NCI-H524 treated with DMSO at 0.1 percent for 48 hours (cell line): ENCODE results near the gene MID1.
"Not testable (repeated sequence)": the region's sequence is repeated elsewhere in the genome, so short reads cannot be mapped to it uniquely, and the experiment has no call there.

Experiments
- DNase-seq: peaks from one replicate; lab custom pipeline; 2025; lab: John Stamatoyannopoulos, UW

Gene MID1

GRCh38 chrX:10617186-10617998 lies 3.0 kb downstream of the MID1 start:
- peak; percentile 23 for DNase-seq

- DNase-seq = no peak
Observed at GRCh38 chrX:10615931-10616774, 4.2 kb downstream of the MID1 start.

DNA sequence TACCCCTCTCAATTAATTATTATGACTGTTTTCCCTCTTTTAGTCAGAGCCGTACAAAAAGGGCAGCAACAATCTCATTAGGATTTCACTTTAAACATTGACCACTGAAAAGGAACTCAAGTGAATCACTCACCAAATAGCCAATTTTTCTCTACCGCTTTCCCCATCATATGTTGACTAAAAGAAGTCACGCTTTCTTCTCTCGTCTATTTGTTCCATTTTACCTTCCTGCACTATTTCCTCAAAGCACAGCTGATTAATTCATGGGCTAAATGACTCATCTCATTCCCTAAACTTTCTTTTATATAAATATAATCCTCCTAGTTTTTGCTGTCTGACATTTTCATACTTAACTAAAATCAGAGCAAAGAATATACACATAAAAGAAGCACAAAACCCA lies 8.2 kb downstream of the MID1 start:
- no peak for DNase-seq

DNA sequence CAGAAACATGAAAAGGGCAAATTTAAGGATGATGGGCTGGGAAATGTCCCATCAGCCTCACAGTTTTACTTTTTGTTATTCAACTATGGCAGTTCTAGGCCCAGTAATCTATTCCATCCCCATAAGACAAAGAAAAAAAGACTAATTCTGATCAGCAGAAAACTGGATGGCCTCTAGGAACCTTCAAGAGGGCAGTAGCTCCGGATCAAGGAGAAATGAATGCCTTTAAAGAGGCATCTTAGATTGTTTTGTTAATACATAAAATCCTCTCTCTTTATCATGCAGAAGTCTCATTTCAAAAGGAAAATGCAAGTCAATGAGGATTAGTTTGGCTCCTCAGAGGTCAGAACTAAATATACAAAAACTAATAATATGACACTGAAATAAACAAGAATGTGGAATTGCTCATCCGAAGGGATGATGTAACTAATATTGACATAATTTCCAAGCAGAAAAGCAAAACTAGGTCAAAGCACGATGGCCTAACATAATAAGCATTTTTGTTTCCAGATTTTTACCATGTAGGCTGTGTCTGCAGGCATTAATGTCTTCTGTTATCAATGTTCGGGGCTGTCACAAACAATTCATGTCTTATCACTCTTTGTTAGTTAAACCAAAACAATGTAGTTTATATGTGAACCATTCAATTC lies 8.8 kb downstream of the MID1 start:
- no peak for DNase-seq

DNA sequence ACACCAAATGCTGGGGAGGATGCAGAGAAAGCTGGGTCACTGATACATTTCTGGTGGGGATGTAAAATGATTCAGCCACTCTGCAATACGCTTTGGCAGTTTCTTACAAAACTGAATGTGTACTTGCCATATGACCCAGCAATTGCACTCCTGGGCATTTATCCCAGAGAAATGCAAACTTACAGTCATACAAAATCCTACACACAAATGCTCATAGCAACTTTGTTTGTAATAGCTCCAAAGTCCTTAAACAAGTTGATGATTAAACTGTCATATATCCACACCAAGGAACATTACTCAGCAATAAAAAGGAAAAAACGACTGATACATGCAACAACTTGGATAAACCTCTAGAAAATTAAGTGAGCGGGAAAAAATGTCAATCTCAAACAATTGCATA lies 12.3 kb downstream of the MID1 start:
- no peak for DNase-seq

GRCh38 chrX:10607233-10607632 lies 13.2 kb downstream of the MID1 start:
- no peak for DNase-seq

GRCh38 chrX:10603612-10604011 lies 16.8 kb downstream of the MID1 start:
- no peak for DNase-seq

- DNase-seq = no peak
Observed at GRCh38 chrX:10602646-10603045, 17.7 kb downstream of the MID1 start.

GRCh38 chrX:10600479-10600878 lies 19.9 kb downstream of the MID1 start:
- no peak for DNase-seq

GRCh38 chrX:10598540-10598939 lies 21.8 kb downstream of the MID1 start:
- peak; percentile 75 for DNase-seq

GRCh38 chrX:10597871-10598270 lies 22.5 kb downstream of the MID1 start:
- DNase-seq = no peak

DNA sequence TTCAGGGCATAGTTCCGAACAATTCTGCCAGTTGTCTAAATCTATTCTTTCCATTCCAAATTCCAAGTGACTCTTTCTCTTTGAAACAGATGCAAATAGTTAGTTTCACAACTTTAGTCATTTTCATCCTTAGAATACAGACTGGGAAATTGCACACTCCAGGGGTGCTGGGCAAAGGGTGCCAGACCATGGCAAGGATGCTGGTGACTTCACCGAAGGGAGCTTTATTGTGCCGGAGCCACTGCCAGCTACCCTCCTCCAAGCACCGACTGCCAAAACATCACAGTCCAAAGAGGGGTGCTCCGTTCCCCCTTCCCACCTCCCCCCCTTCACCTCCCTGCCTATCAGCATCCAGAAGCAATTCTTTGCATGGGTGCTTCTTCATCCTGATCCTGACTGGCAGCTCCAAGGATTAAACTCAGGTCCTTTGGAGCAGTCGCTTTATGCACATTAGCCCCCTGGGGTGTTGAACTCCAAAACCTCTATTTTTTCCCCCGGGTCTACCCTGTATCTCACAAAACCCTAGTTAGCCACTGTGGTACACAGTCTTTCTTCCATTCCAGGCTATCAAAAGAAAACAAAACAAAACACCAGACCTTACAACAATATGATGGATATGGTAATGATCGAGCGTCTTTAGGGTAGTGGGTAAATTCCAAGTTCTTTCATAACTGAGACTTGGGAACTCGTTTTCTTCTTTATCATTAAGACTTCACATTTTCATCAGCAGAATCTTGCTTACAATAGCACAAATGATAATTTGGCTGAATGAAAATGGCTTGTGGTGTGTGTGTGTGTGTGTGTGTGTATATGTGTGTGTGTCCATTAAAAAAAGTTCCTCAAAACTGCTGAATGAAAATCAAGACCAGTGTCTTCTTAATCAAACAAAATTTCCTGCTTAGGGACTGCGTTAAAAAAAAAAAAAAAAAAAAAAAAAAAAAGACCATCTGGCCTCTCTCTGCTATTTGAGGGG lies 28.7 kb downstream of the MID1 start:
- no peak for DNase-seq

DNA sequence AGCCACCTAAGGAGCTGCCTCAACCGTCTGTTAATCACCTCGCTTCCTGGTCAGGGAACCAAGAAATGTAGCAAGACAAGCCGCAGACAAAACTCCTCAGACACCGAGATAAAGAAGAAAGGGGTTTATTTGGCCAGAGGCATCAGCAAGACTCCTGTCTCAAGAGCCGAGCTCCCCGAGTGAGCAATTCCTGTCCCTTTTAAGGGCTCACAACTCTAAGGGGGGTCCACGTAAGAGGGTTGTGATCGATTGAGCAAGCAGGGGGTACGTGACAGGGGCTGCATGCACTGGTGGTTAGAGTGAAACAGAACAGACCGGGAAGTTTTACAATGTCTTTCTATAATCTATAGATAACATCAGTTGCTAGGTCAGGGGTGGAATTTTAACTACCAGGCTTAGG lies 30.6 kb downstream of the MID1 start:
- not testable (repeated sequence) for DNase-seq

GRCh38 chrX:10589098-10589497 lies 31.3 kb downstream of the MID1 start:
- DNase-seq = no peak

DNA sequence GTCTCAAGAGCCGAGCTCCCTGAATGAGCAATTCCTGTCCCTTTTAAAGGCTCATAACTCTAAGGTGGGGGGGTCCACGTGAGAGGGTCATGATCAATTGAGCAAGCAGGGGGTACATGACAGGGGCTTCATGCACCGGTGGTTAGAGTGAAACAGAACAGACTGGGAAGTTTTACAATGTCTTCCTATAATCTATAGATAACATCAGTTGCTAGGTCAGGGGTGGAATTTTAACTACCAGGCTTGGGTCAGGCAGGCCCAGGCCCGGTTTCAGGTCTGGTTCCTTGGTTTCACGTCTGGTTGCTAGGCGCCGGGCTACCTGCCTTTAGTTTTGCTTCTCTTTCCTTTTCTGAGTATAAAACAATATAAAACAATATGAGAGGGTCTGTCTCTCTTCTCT lies 35.5 kb downstream of the MID1 start:
- not testable (repeated sequence) for DNase-seq

DNA sequence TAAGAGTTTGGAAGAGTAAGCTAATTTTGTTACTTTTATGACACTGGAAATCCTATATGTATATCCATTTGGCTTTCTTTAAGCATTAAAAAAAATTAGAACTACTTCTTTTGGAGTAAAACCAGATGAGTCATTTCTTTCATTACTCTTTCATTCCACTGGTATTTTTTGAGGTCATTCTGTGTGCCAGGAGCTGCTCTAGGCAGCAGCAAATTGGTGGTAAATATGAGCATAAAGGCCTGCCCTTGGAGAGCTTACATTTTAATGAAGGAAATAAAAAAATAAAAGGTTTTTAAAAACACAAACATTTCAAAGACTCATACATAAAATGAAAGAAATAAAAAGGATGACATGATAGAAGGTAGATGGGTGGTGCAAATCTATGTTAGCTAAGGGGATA lies 37.4 kb downstream of the MID1 start:
- DNase-seq = no peak

GRCh38 chrX:10582215-10582733 lies 38.1 kb downstream of the MID1 start:
- no peak for DNase-seq

DNA sequence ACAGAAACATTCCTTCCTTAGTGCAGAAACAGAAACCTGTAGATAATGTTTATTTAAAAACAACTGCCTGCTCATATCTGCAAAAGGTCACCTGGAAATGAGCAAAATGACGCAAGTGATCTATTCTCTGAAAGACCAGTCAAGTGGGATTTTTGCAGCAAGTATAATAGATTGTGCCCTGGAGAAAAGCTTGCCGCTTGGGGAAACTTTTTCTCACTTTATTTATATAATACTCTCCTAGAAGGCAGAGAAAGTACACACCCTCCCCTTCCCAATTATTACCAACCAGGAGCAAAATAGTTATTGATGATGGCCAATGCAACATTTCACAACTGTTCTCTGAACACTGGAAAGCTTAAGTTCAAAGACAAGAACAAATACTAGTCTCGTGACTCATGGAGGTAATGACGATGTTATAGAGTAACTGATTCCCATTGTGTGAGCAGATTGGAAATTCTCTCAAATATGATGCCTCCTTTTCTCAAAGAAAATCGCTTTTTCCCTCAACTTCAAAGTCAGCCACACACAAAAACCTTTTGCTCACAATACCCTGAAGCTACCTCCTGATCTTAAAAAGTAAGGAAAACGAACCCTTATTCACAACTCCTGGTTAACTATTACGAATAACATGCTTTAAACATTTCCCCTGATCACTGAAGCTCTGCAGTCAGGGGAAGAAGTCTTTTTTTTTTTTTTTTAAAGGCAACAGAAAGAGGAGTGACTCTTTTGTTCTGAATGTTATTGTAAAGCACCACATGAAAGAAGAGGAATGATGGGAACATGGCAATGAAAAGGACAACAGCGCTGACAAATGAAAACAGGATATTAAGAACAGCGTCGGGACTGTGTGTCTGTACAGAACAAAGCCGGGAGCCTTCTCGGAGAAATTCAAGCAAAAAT lies 41.0 kb downstream of the MID1 start:
- DNase-seq = no peak

DNA sequence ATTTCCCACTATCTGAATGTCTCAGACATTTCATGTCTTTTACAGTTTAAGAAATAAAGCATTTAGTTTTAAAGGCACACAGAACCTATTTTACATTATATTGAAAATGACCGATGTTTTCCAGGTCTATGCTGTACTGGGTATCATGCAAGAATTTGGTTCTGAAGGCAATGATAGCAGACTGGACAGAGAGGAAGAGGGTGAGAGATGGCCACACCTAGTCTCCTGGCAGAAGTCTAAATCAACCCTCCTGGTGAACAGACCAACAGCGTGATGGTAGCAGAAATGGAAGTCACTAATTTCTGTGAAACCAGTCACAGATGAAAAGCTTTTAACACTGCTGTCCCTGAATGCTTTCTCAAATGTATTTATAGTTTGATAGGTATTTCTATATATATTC lies 41.9 kb downstream of the MID1 start:
- no peak for DNase-seq

DNA sequence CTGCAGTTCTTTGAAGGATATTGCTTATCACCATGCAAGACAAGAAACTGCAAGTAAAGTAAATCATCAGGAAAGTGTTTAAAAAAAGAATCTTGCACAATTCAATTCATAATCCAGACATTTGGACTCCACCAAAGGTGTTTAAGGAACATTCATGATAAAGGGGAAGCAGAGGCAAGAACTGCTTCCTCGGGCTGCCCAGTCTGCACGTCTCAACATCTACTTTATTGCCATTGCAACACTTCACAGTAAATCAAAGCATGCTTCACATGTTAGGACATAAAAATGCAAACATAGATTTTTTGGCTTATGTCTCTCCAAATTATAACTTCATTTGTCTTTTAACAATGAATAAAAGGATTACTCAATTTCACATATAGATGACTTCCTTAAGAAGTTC lies 42.5 kb downstream of the MID1 start:
- no peak for DNase-seq
